Epithelial cell of umbilical artery (primary cell): ENCODE results near the gene CHN1. TPM values are rescaled to one million over a fixed set of nuclear protein-coding genes. Genes with fewer than 3 reads are reported as not detected.

Source experiments
- total RNA-seq: library from RNA; depleted of rRNA; stranded (reverse); fragments of >200 nt; gene quantifications from 2 replicates; pipeline ENCODE4 v1.2.3, GENCODE V29; 2014

Gene CHN1, protein sequence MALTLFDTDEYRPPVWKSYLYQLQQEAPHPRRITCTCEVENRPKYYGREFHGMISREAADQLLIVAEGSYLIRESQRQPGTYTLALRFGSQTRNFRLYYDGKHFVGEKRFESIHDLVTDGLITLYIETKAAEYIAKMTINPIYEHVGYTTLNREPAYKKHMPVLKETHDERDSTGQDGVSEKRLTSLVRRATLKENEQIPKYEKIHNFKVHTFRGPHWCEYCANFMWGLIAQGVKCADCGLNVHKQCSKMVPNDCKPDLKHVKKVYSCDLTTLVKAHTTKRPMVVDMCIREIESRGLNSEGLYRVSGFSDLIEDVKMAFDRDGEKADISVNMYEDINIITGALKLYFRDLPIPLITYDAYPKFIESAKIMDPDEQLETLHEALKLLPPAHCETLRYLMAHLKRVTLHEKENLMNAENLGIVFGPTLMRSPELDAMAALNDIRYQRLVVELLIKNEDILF
- 11.0 and 14.7 TPM in 2 replicates for total RNA-seq

DNA sequence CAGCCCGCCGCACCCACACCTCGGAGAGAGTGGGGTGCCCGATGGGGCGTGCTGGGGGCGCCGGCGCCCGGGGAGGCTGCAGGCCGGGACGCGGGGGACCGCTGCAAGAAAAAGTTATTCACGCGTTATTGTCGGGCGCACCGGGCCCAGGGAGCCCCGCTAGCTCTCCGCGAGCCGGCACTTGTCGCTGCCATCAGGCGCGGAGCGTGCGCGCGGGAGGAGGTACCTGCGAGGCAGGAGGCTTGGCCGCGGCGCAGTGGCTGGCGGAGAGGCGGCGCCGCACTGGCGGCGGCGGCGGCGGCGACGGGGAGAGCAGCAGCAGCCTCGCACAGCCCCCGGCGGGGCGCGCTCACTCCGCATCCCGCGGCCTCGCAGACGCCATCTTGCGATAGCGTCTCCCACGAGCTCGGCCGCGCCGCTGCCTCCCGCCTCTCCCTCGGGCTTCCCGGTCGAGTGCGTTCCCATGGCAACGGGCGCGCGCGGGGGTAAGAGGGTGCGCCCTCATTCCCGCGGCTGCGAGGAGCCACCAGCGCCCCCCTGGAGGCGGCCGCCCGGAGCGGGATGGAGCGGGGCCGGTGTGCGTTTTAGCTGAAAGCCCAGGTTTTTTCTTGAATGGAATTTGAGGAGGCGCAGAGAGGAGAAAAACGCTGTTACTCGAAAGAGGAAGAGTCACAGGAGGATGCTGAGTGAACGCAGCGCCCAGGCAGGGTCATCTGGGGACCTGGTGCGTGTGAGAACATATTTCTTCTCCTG lies at the start of gene CHN1:
Gene CHN1, minus strand, starts transcription at position 402 of the 753 bp plus-strand sequence. CDS start 469 bp downstream, outside the sequence.

DNA sequence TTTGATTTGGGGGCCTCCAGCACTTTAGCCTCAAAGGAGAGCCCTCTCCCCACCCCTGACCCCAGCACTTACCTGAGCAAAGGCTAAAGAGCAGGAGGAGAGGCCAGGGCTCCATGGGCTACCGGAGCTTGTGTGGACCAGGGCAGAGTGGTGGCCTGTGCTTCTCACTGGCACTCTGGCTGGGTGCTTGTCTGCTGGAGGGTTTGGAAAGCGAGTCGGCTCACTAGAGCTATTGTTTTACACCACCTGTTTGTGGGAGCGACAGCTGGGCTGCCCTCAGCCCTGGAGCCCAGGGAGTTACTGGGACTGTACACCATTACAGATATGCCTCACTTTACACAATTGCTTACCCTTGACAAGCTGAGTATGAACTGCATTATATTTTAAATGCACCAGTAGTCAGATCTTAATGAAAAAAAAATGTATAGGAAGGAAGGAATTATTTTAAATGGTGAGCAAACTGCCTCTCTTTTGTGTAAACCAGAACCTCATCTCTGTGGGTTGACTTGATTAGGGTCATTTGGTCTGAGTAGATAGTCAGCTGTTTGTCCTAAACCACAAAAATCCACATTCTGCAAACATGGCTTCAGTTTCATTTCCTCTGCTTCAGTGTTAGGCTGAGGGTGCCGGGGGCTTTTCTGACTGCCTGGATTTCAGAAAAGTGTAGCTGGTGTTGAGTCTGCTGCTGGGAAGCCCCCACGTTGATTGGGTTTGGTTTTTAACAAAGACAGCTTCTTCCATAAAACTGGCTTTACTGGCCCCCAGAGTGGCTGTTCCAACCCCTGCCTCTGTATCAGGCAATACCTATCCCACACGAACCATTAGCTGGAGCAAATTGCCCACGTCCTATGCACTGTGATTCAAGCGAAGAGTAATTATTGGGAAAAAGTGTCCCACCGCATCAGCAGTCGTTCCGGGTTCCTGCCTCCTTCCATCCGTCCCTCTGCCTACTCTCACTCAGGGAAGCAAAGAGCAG lies 240.6 kb downstream of the CHN1 start, which contains the start of gene CHRNA1:
Gene CHRNA1, minus strand, starts transcription at position 193 of the 976 bp plus-strand sequence. Its CDS starts 78 bp downstream, at position 115.

Other genes with a start within 250 kb of the CHN1 start
- gene CHRNA1, start 240.9 kb downstream of the CHN1 start, total RNA-seq, result 0.97 and 1.8 TPM in 2 replicates
- gene ATF2, start 162.8 kb upstream of the CHN1 start, total RNA-seq, result 41.9 and 60.3 TPM in 2 replicates
- 181 and 182 TPM in 2 replicates for gene ATP5MC3, start 176.3 kb upstream of the CHN1 start, total RNA-seq